ENCODE measurements around the gene POU6F2. TPM values are rescaled to one million over a fixed set of nuclear protein-coding genes. Genes with fewer than 3 reads are reported as not detected.
"Not testable (repeated sequence)": the region's sequence is repeated elsewhere in the genome, so short reads cannot be mapped to it uniquely, and the experiment has no call there.

Gene POU6F2
- total RNA-seq, 1 experiment from 2014 or later, result 0.19 TPM

DNA sequence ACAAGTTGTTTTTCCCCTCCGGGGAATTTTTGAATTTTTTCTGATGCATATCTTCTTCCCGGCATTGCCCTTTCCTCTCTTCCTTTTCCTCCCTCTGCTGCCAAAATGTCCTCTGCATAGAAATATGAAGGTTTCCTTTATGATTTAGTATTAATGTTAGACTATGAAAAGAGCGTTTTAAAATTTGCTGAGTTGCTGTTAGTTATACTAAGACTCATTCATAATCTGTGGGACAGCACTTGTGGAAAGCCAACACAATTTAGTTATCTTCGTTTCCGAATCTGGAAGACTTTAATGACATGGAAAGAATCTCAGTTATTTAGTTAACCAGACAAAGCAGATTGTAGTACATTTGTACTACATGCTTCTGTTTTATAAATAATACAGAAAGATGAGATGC lies 25.0 kb downstream of the POU6F2 start:
- no peaks in the 10 kb centered on the region for H3K4me1 Mint-ChIP-seq (ENCODE audit: insufficient read depth, unreplicated experiment)

GRCh38 chr7:39005036-39005435 lies 27.3 kb downstream of the POU6F2 start:
- ChIA-PET CTCF (no interaction called here), POLR2A (interaction anchor here (0.6 kb wide), 1 partner anchor 34 kb away, joined by 4 read pairs; no protein-coding TSS in a partner anchor)
- no peak for DNase-seq (ENCODE audit: unreplicated experiment)
- Mint-ChIP-seq H3K27ac (ENCODE audit: low read depth, unreplicated experiment) (no peak overlapping the region), H3K4me1 (ENCODE audit: insufficient read depth, unreplicated experiment) (no peaks in the 10 kb centered on the region), H3K4me3 (ENCODE audit: unreplicated experiment) (no peak overlapping the region), H3K27me3 (ENCODE audit: insufficient read depth, unreplicated experiment) (peaks cover 11% of the 10 kb centered on the region), H3K9me3 (ENCODE audit: unreplicated experiment) (no peaks in the 10 kb centered on the region), H3K36me3 (ENCODE audit: insufficient read depth, unreplicated experiment) (no peaks in the 10 kb centered on the region)
- intact Hi-C loops (cut with micrococcal nuclease), result no loop called here
- no TSS peak for BruUV-seq (replicated peaks)
- TF ChIP-seq CTCF (IDR thresholded peaks at IDR 0.05; ENCODE audit: unreplicated experiment), result no peak

More for the DNA sequence above, 25.0 kb downstream of the POU6F2 start:
- TF ChIP-seq CTCF (IDR thresholded peaks at IDR 0.05; ENCODE audit: unreplicated experiment), result no peak
- H3K4me3 Mint-ChIP-seq (ENCODE audit: unreplicated experiment), result no peak overlapping the region
- ChIA-PET POLR2A (no interaction called here), CTCF (no interaction called here)
- H3K27me3 Mint-ChIP-seq (ENCODE audit: insufficient read depth, unreplicated experiment), result peaks cover 18% of the 10 kb centered on the region
- H3K9me3 Mint-ChIP-seq (ENCODE audit: unreplicated experiment), result no peaks in the 10 kb centered on the region
- DNase-seq (ENCODE audit: unreplicated experiment), result no peak
- H3K36me3 Mint-ChIP-seq (ENCODE audit: insufficient read depth, unreplicated experiment), result no peaks in the 10 kb centered on the region
- intact Hi-C loops (cut with micrococcal nuclease), result no loop called here
- no TSS peak for BruUV-seq (replicated peaks)
- no peak overlapping the region for H3K27ac Mint-ChIP-seq (ENCODE audit: low read depth, unreplicated experiment)

- Mint-ChIP-seq H3K27ac (ENCODE audit: low read depth, unreplicated experiment) (no peak overlapping the region), H3K4me3 (ENCODE audit: unreplicated experiment) (no peak overlapping the region), H3K4me1 (ENCODE audit: insufficient read depth, unreplicated experiment) (no peaks in the 10 kb centered on the region), H3K36me3 (ENCODE audit: insufficient read depth, unreplicated experiment) (no peaks in the 10 kb centered on the region), H3K27me3 (ENCODE audit: insufficient read depth, unreplicated experiment) (peaks cover 11% of the 10 kb centered on the region), H3K9me3 (ENCODE audit: unreplicated experiment) (no peaks in the 10 kb centered on the region)
- TF ChIP-seq CTCF (IDR thresholded peaks at IDR 0.05; ENCODE audit: unreplicated experiment), result no peak
- BruUV-seq (replicated peaks), result no TSS peak
- POLR2A ChIA-PET, result interaction anchor here (0.6 kb wide), 1 partner anchor 34 kb away, joined by 4 read pairs; no protein-coding TSS in a partner anchor
- DNase-seq (ENCODE audit: unreplicated experiment), result no peak
- CTCF ChIA-PET, result no interaction called here
- intact Hi-C loops (cut with micrococcal nuclease), result no loop called here
Measured at GRCh38 chr7:39005461-39005860, 27.8 kb downstream of the POU6F2 start.

- H3K4me3 Mint-ChIP-seq (ENCODE audit: unreplicated experiment); H3K9me3 Mint-ChIP-seq (ENCODE audit: unreplicated experiment); intact Hi-C loops (cut with micrococcal nuclease): not testable (repeated sequence)
Measured at GRCh38 chr7:39013049-39013939, 35.6 kb downstream of the POU6F2 start.

More at GRCh38 chr7:39013049-39013939, 35.6 kb downstream of the POU6F2 start:
- DNase-seq (ENCODE audit: unreplicated experiment); BruUV-seq (replicated peaks); CTCF ChIA-PET; H3K36me3 Mint-ChIP-seq (ENCODE audit: insufficient read depth, unreplicated experiment); H3K27ac Mint-ChIP-seq (ENCODE audit: low read depth, unreplicated experiment); H3K4me1 Mint-ChIP-seq (ENCODE audit: insufficient read depth, unreplicated experiment); POLR2A ChIA-PET: not testable (repeated sequence)
- H3K27me3 Mint-ChIP-seq (ENCODE audit: insufficient read depth, unreplicated experiment), result peaks cover 23% of the 10 kb centered on the region

Data from MCF 10A (cell line).